Activated T-helper 1 cell treated with anti-CD3 and anti-CD28 coated beads, Interleukin-12 subunit alpha, Interleukin-12 subunit beta, Interleukin-2, Interleukin-4 antibody, amounts not matched to agents 30 ng/mL and 10 ng/mL and 1 ng/mL, durations not matched to agents 14 hours and 24 hours and 36 hours (primary cell): ENCODE results near the gene RPL11. TPM values are rescaled to one million over a fixed set of nuclear protein-coding genes. Genes with fewer than 3 reads are reported as not detected.

Experiments
- DNase-seq: peaks from one replicate; pipeline ENCODE4 v3.0.0; 2021; ENCODE audit warnings: low spot score
- H3K27ac Mint-ChIP-seq: one replicate; pipeline ENCODE4 v1.8.0; 2021; ENCODE audit warnings: mild to moderate bottlenecking, mixed read lengths
- H3K27me3 Mint-ChIP-seq: one replicate; pipeline ENCODE4 v1.8.0; 2022; ENCODE audit warnings: mild to moderate bottlenecking, moderate library complexity, mixed read lengths; ENCODE audit not compliant: insufficient read depth
- H3K36me3 Mint-ChIP-seq: one replicate; pipeline ENCODE4 v1.8.0; 2021; ENCODE audit warnings: low read depth, mixed read lengths
- H3K4me1 Mint-ChIP-seq: one replicate; pipeline ENCODE4 v1.8.0; 2021; ENCODE audit warnings: low read depth, mixed read lengths
- H3K4me3 Mint-ChIP-seq: one replicate; pipeline ENCODE4 v1.8.0; 2021; ENCODE audit warnings: mild to moderate bottlenecking, moderate library complexity, mixed read lengths
- H3K9me3 Mint-ChIP-seq: one replicate; pipeline ENCODE4 v1.8.0; 2021; ENCODE audit warnings: mixed read lengths
- intact Hi-C: fragments of 100-400 bp; cut with micrococcal nuclease; formaldehyde crosslinking; loops from one replicate; pipeline ENCODE4 v1.15.1; 2024
- total RNA-seq: library from RNA; stranded (reverse); gene quantifications from 2 replicates; pipeline ENCODE4 v1.2.3, GENCODE V29; 2022

The RPL11 gene
- total RNA-seq, 1 donor from 2014 or later, result 1,119 TPM

GRCh38 chr1:23694371-23694770 lies 2.8 kb downstream of the RPL11 start:
- intact Hi-C loops, result loop anchor here (5.0 kb wide), 1 partner anchor 283 kb away; no protein-coding TSS in a partner anchor
- Mint-ChIP-seq H3K27me3 (no peaks in the 10 kb centered on the region), H3K4me1 (peaks cover 65% of the 10 kb centered on the region), H3K4me3 (peak overlapping the region; percentile 97), H3K36me3 (peaks cover 73% of the 10 kb centered on the region), H3K9me3 (no peaks in the 10 kb centered on the region), H3K27ac (peak overlapping the region; percentile 25)
- DNase-seq, result no peak

DNA sequence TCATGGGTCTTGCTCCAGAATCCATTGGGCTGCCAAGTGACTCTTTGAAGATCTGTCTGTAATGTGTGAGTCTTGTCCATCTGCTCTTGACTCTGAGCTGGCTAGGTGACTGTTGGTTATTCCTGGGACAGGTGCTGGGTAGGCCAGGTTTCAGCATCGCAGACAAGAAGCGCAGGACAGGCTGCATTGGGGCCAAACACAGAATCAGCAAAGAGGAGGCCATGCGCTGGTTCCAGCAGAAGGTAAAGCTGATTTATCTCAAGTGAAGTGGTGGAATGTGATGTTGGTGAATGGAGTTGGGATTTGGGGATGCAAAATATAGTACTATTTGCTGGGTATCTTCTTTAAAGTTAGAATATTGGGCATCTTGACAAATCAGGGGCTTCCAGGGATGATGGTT lies 4.1 kb downstream of the RPL11 start:
- intact Hi-C loops, result no loop called here
- no peak overlapping the region for H3K27ac Mint-ChIP-seq
- H3K4me1 Mint-ChIP-seq, result peaks cover 74% of the 10 kb centered on the region

GRCh38 chr1:23696335-23696989 lies 4.9 kb downstream of the RPL11 start:
- intact Hi-C loops, result no loop called here
- H3K4me3 Mint-ChIP-seq, result peak overlapping the region; percentile 1
- no peaks in the 10 kb centered on the region for H3K27me3 Mint-ChIP-seq
- DNase-seq, result no peak
- H3K27ac Mint-ChIP-seq, result no peak overlapping the region
- peaks cover 75% of the 10 kb centered on the region for H3K4me1 Mint-ChIP-seq
- H3K36me3 Mint-ChIP-seq, result peaks cover 88% of the 10 kb centered on the region
- no peaks in the 10 kb centered on the region for H3K9me3 Mint-ChIP-seq

More for the DNA sequence above, 4.1 kb downstream of the RPL11 start:
- peaks cover 84% of the 10 kb centered on the region for H3K36me3 Mint-ChIP-seq
- peak overlapping the region; percentile 97 for H3K4me3 Mint-ChIP-seq
- no peak for DNase-seq
- H3K27me3 Mint-ChIP-seq, result no peaks in the 10 kb centered on the region
- no peaks in the 10 kb centered on the region for H3K9me3 Mint-ChIP-seq

DNA sequence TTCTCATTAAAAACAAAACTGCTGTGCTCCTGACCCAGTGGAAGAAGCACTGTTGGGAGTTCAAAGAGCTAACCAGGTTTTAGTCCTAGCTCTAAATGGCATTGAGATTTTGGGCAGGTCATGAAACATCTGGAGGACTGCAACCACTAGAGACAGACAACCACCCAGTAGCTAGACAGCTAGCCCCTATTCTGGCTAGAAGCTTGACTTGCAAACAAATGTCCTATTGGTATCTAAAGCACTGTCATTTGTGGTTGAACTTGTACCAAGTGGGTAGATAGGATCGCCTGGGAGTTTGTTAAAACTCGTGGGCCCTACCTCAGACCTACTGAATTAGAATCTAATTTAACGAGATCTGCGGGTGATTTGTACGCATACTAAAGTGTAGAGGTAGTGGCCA lies 6.9 kb downstream of the RPL11 start:
- Mint-ChIP-seq H3K4me3 (no peak overlapping the region), H3K36me3 (peaks cover 75% of the 10 kb centered on the region), H3K4me1 (peaks cover 63% of the 10 kb centered on the region), H3K9me3 (no peaks in the 10 kb centered on the region), H3K27ac (no peak overlapping the region), H3K27me3 (no peaks in the 10 kb centered on the region)
- DNase-seq, result no peak
- intact Hi-C loops, result no loop called here

DNA sequence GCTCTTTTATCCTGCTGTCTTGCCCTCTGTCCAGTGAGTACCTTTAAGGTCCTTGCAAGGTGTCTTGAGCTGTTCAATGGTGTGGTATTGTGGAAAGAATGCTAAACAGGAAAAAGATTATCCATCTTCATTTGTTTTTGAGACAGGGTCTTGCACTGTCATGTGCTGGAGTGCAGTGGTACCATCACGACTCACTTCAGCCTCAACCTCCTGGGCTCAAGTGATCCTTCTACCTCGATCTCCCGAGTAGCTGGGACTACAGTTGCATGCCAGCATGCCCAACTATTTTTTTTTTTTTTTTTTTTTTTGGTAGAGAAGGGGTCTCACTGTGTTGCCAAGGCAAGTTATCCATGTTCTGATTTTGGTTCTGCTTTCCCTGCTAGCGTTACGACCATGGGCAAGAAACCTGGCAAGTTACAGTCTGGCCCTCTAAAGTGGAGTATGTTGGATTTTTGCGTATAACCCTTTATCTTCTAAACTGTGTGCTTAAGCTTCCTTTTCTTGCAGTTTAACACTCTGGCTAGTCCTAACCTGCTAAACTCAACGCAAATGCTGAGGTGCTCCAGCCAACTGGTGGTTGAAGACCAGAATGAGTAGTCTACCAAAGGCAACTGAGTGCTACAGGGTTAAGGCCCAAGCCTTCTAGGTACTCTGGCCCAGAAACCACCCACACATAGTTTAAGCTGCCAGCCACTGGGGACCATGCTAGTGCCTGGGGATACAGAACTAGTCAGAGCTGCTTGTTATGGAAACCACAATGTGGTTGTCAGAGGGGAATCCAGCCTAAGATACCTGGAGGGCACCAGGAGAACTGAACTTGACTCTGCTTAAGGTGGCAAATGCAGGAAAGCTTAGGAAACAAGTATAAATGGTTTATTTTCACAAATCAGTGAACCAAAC lies 7.9 kb downstream of the RPL11 start:
- H3K4me3 Mint-ChIP-seq, result no peak overlapping the region
- intact Hi-C loops, result no loop called here
- H3K36me3 Mint-ChIP-seq, result peaks cover 64% of the 10 kb centered on the region
- H3K9me3 Mint-ChIP-seq, result no peaks in the 10 kb centered on the region
- DNase-seq, result no peak
- H3K27ac Mint-ChIP-seq, result peak overlapping the region; percentile 23
- H3K4me1 Mint-ChIP-seq, result peaks cover 52% of the 10 kb centered on the region
- H3K27me3 Mint-ChIP-seq, result no peaks in the 10 kb centered on the region

DNA sequence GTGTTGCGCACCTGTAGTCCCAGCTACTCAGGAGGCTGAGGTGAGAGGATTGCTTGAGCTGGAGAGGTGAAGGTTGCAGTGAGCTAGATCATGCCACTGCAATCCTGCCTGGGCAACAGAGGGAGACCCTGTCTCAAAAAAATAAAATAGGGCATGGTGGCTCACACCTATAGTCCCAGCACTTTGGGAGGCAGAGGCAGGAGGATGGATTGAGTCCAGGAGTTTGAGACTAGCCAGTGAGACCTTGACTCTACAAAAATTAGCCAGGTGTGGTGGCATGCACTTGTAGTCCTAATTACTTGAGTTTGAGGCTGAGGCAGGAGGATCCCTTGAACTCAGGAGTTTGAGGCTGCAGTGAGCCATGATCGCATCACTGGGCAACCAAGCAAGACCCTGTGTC lies 9.7 kb downstream of the RPL11 start:
- H3K27ac Mint-ChIP-seq, result no peak overlapping the region

GRCh38 chr1:23701996-23702395 lies 10.4 kb downstream of the RPL11 start:
- Mint-ChIP-seq H3K27me3 (no peaks in the 10 kb centered on the region), H3K4me1 (peaks cover 28% of the 10 kb centered on the region), H3K36me3 (peaks cover 43% of the 10 kb centered on the region), H3K9me3 (no peaks in the 10 kb centered on the region), H3K4me3 (no peak overlapping the region), H3K27ac (no peak overlapping the region)
- intact Hi-C loops, result no loop called here
- DNase-seq, result no peak

More for the DNA sequence above, 9.7 kb downstream of the RPL11 start:
- H3K27me3 Mint-ChIP-seq, result no peaks in the 10 kb centered on the region
- H3K4me3 Mint-ChIP-seq, result no peak overlapping the region
- intact Hi-C loops, result no loop called here
- DNase-seq, result no peak
- H3K36me3 Mint-ChIP-seq, result peaks cover 47% of the 10 kb centered on the region
- H3K4me1 Mint-ChIP-seq, result peaks cover 35% of the 10 kb centered on the region
- no peaks in the 10 kb centered on the region for H3K9me3 Mint-ChIP-seq

DNA sequence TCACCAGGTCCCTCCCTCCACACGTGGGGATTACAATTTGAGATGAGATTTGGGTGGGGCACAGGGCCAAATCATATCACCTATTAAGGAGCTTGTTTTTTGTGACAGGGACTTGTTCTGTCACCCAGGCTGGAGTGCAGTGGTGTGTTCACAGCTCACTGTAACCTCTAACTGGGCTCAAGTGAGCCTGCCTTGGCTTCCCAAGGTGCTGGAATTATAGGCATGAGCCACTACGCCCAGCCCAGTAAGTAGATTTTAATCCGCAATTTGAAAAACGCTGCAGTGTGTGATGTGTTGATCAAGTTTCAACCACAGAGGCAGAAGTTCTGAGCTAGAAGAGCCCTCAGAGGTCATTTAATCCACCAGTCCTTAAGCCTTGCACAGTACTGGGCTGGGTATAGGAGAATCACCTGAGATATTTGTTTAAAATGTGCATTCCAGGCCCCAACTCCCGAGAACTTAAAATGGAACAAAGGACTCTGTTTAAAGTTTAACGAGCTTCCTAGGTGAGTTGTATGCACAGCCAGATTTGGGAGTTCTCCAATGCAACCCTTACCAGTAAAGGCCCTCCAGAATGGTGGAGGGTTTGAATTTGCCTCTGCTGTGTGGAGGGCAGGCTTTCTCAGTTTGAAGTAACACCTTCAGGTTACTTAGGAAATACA lies 13.4 kb downstream of the RPL11 start:
- H3K4me3 Mint-ChIP-seq, result no peak overlapping the region
- intact Hi-C loops, result no loop called here

GRCh38 chr1:23709229-23709628 lies 17.6 kb downstream of the RPL11 start:
- Mint-ChIP-seq H3K9me3 (no peaks in the 10 kb centered on the region), H3K36me3 (peaks cover 12% of the 10 kb centered on the region), H3K27me3 (no peaks in the 10 kb centered on the region), H3K4me1 (peaks cover 10% of the 10 kb centered on the region), H3K27ac (peak overlapping the region; percentile 5), H3K4me3 (no peak overlapping the region)
- no peak for DNase-seq
- intact Hi-C loops, result no loop called here

More for the DNA sequence above, 13.4 kb downstream of the RPL11 start:
- no peaks in the 10 kb centered on the region for H3K9me3 Mint-ChIP-seq
- H3K27me3 Mint-ChIP-seq, result no peaks in the 10 kb centered on the region
- peaks cover 15% of the 10 kb centered on the region for H3K4me1 Mint-ChIP-seq
- no peak overlapping the region for H3K27ac Mint-ChIP-seq
- no peak for DNase-seq
- peaks cover 22% of the 10 kb centered on the region for H3K36me3 Mint-ChIP-seq

DNA sequence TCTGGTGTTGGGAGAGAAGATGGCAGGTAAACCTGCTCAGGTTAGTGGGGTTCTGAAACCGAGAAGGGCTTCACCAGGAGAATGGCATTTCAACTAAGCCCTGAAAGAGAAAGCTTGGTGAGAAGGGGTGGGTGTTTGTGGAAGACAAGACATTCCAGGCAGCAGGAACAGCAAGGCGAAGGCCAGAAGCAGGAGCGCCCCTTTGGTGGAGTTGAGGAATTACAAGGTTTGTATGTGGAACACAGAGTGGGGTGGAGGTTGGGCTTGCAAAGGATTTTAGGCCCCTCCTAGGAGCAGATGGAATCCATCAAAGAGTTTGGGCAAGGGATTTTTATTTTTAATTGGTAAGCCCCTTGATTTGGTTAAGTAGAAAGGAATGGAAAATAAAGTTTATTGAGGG lies 26.9 kb downstream of the RPL11 start:
- H3K36me3 Mint-ChIP-seq, result peaks cover 2% of the 10 kb centered on the region
- intact Hi-C loops, result no loop called here
- H3K4me1 Mint-ChIP-seq, result peaks cover 32% of the 10 kb centered on the region
- H3K27ac Mint-ChIP-seq, result no peak overlapping the region
- H3K27me3 Mint-ChIP-seq, result no peaks in the 10 kb centered on the region
- H3K4me3 Mint-ChIP-seq, result no peak overlapping the region
- no peaks in the 10 kb centered on the region for H3K9me3 Mint-ChIP-seq
- DNase-seq, result no peak

GRCh38 chr1:23719162-23719820 lies 27.7 kb downstream of the RPL11 start:
- no peak overlapping the region for H3K27ac Mint-ChIP-seq
- DNase-seq, result no peak

DNA sequence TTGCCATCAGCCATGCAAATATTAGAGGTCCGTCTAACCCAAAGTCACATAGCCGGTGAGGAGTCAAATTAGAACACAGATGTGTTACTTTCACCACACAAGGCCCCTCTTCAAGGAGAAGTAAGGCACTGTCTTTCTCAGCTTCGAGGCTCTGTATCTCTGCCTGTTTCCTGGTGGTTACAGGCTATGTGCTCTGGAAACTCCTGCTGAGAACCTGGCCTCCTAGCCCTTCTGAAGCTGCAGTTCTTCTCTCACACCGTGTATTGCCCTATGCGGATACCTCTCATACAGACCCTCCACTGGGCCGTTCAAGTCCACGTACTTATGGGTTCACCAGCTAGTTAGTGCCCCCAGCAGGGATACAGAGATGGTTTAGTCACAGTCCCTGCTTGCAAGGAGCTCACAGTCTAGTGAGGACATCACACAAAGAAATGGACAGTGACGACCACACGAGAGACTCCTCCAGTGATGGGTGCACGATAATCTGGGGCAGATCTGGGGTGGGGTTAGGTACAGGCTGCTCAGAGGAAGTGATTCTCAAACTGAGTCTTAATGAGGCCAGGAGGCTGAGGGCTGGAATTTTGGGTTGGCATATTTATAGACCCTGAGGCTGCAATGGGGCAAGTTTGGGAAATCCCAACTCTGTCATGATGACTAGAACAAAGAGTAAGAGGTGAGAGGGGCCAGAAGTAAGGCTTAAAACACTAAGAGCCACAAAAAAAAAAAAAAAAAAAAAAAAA lies 28.8 kb downstream of the RPL11 start:
- DNase-seq, result peak; percentile 8
- Mint-ChIP-seq H3K27ac (peak overlapping the region; percentile 67), H3K36me3 (peaks cover 2% of the 10 kb centered on the region), H3K4me3 (peak overlapping the region; percentile 5), H3K4me1 (peaks cover 32% of the 10 kb centered on the region), H3K9me3 (no peaks in the 10 kb centered on the region), H3K27me3 (no peaks in the 10 kb centered on the region)
- intact Hi-C loops, result loop anchor here (1.0 to 2.0 kb wide), 2 partner anchors 24 to 28 kb away; no protein-coding TSS in a partner anchor

More at GRCh38 chr1:23719162-23719820, 27.7 kb downstream of the RPL11 start:
- no peaks in the 10 kb centered on the region for H3K27me3 Mint-ChIP-seq
- peaks cover 2% of the 10 kb centered on the region for H3K36me3 Mint-ChIP-seq
- peaks cover 32% of the 10 kb centered on the region for H3K4me1 Mint-ChIP-seq
- intact Hi-C loops, result no loop called here
- H3K9me3 Mint-ChIP-seq, result no peaks in the 10 kb centered on the region
- no peak overlapping the region for H3K4me3 Mint-ChIP-seq
